ENCODE measurements around the gene AGFG1. TPM values are rescaled to one million over a fixed set of nuclear protein-coding genes. Genes with fewer than 3 reads are reported as not detected.

The AGFG1 gene
- total RNA-seq, 1 experiment from 2014 or later, result 122 TPM

DNA sequence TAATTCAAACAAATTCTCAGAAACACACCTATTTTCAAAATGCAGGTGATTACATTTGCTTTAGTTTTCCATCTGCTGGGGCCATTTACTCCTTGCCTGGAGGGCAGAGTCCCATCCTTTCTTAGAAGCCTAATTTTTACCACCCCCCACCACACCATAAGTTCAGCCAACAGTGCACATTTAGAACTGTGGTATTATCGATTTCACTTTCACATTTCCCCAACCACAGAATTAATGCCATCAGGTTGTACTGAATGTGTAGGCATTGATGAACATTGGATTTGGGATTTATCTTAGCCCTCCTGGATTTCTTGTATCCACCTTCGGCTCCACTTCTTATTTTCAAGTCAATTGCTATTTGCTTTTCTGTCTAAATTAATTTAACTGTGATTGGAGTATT is 138.2 kb downstream of the AGFG1 start:
- H3K9me3 ChIP-seq (ENCODE audit: low read depth, low read length, poor library complexity, severe bottlenecking), result no peaks in the 10 kb centered on the region
- CTCF ChIA-PET, result no interaction called here

More for the DNA sequence above, 138.2 kb downstream of the AGFG1 start:
- BruUV-seq (replicated peaks), result no TSS peak
- DNase-seq (ENCODE audit: low spot score), result no peak
- H3K27me3 ChIP-seq (replicated peaks; ENCODE audit: insufficient read depth, low read depth, low read length, poor library complexity), result no peaks in the 10 kb centered on the region
- H3K4me3 ChIP-seq (ENCODE audit: low read depth, low read length, poor library complexity, severe bottlenecking), result no peak overlapping the region
- H3K27ac ChIP-seq (ENCODE audit: low read depth, low read length, poor library complexity, severe bottlenecking), result no peak overlapping the region
- POLR2A ChIA-PET (ENCODE audit: low non-redundant PET), result no interaction called here
- H3K36me3 ChIP-seq (ENCODE audit: insufficient read depth, low read length, poor library complexity, severe bottlenecking), result no peaks in the 10 kb centered on the region
- no peaks in the 10 kb centered on the region for H3K4me1 ChIP-seq (ENCODE audit: insufficient read depth, low read length, poor library complexity, severe bottlenecking)
- intact Hi-C loops (cut with micrococcal nuclease; ENCODE audit: unreplicated experiment), result no loop called here
- no peak for TF ChIP-seq CTCF (conservative IDR thresholded peaks at IDR 0.05; ENCODE audit: low read depth, low read length)
- TF ChIP-seq EZH2 (IDR thresholded peaks at IDR 0.05; ENCODE audit: borderline replicate concordance, low read depth, low read length, poor library complexity, severe bottlenecking), result no peak

Small RNA genes lying within 50 kb of the gene (microRNA-seq; reads per million reads assigned to microRNA genes)
- not detected for gene MIR5703

Other genes with a start within 250 kb of the AGFG1 start
- 113 and 116 TPM in 2 replicates for gene MFF, start 146.9 kb upstream of the AGFG1 start, total RNA-seq (2021)
- gene TM4SF20, start 92.8 kb upstream of the AGFG1 start, total RNA-seq (2021), result not detected in 2 replicates
- not detected in 2 replicates for gene SCYGR1, start 84.2 kb upstream of the AGFG1 start, total RNA-seq (2021)
- gene SCYGR2, start 126.7 kb downstream of the AGFG1 start, total RNA-seq (2021), result not detected in 2 replicates
- gene SCYGR3, start 142.7 kb downstream of the AGFG1 start, total RNA-seq (2021), result not detected in 2 replicates
- gene SCYGR4, start 145.3 kb downstream of the AGFG1 start, total RNA-seq (2021), result not detected in 2 replicates
- gene SCYGR5, start 194.6 kb downstream of the AGFG1 start, total RNA-seq (2021), result not detected in 2 replicates
- 4.2 and 4.4 TPM in 2 replicates for gene SLC19A3, start 245.9 kb downstream of the AGFG1 start, total RNA-seq (2021)

All from A673 (cell line).